ENCODE measurements around the gene FAM174B.

DNA sequence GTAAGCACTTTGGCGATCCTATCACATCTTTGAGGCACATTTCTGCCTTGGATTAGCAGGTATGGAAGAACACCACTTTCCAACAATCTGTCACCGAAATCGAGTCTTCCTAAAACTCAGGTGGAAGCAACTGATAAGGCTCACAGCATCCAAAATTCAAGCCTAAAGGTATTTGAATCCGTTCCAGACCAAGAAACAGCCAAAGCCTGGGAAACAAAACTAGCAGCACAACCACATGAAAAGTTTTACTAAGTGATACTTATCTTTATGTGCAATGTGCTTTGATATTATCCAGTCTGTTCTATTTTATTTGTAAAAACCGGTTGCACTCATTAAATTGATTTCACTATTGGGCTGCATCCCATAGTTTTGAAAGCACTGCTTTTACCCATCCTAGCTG lies 40.5 kb upstream of the FAM174B start:
- no peak for TF ChIP-seq EZH2 (IDR thresholded peaks at IDR 0.05)
- no peak for TF ChIP-seq POLR2AphosphoS5 (IDR thresholded peaks at IDR 0.05; ENCODE audit: borderline replicate concordance, low read depth, low read length)
